Small intestine (tissue), 7 donors: Measurements from ENCODE around the gene MAML2. TPM values are rescaled to one million over a fixed set of nuclear protein-coding genes. Genes with fewer than 3 reads are reported as not detected.

Experiments
- DNase-seq, 2 donors: peaks; one replicate each; pipeline versions ENCODE4 v3.0.0 to v3.0.0-alpha.2; 2013
- FAIRE-seq: peaks from 2 replicates; lab custom pipeline; 2012; peaks lifted over from hg19 to GRCh38; lab: Jason Lieb, UNC
- H3K27ac ChIP-seq, 3 donors: one replicate each; pipeline ENCODE4 v1.5.1; 2013; ENCODE audit warnings: low read length in 2 of 3, mild to moderate bottlenecking in 2 of 3, control low read depth in 1 of 3, inconsistent platforms in 1 of 3, low read depth in 1 of 3, moderate library complexity in 1 of 3
- H3K27me3 ChIP-seq, 3 donors: one replicate each; pipeline ENCODE4 v1.6.1; 2013; ENCODE audit warnings: low read length in 3 of 3, inconsistent platforms in 1 of 3; ENCODE audit not compliant: control insufficient read depth in 3 of 3, insufficient read depth in 3 of 3
- H3K36me3 ChIP-seq, 3 donors: one replicate each; pipeline ENCODE4 v1.6.1; 2013; ENCODE audit warnings: low read length in 3 of 3, inconsistent platforms in 1 of 3, low read depth in 1 of 3, mild to moderate bottlenecking in 1 of 3, moderate library complexity in 1 of 3; ENCODE audit not compliant: control insufficient read depth in 3 of 3, insufficient read depth in 2 of 3
- H3K4me1 ChIP-seq, 3 donors: one replicate each; pipeline ENCODE4 v1.6.1; 2013; ENCODE audit warnings: low read length in 2 of 3, inconsistent platforms in 1 of 3, low read depth in 1 of 3, mild to moderate bottlenecking in 1 of 3, moderate library complexity in 1 of 3; ENCODE audit not compliant: control insufficient read depth in 3 of 3, insufficient read depth in 2 of 3
- H3K4me3 ChIP-seq, 3 donors: one replicate each; pipeline ENCODE4 v1.5.1; 2013; ENCODE audit warnings: low read length in 3 of 3, control low read depth in 1 of 3, inconsistent platforms in 1 of 3, low read depth in 1 of 3, mild to moderate bottlenecking in 1 of 3, moderate library complexity in 1 of 3
- H3K9me3 ChIP-seq, 2 donors: one replicate each; pipeline ENCODE4 v1.6.1; 2013; ENCODE audit warnings: low read depth in 1 of 2, low read length in 1 of 2; ENCODE audit not compliant: control insufficient read depth in 2 of 2, insufficient read depth in 1 of 2
- WGBS, 3 donors: extraction: QIAGEN DNeasy Blood & Tissue Kit; methylation state at CpG; one replicate each; pipeline ENCODE4 v1.1.7; 2013; 5-methylcytosine and 5-hydroxymethylcytosine counted together
- polyA plus RNA-seq, 4 donors: library from polyadenylated mRNA; stranded (reverse) in 3 of 4; unstranded in 1 of 4; fragments of 200-250 nt in 3 of 4; fragments of 120-200 nt in 1 of 4; gene quantifications; one replicate each; pipeline versions ENCODE4 v1.2.1 to v1.2.3, GENCODE V29; 2013
- donor health status: healthy with polysubstance abuse.
- donor health status: control.
- donor health status: control.
- donor health status: Bipolar disorder and iron deficiency.
- donor health status: healthy.

MAML2 gene
- polyA plus RNA-seq, 4 donors, result 0.45 to 11.6 (median 1.6) TPM

GRCh38 chr11:95944623-95945022, 398.4 kb downstream of the MAML2 start:
- Histone ChIP-seq H3K4me1 (no peaks in the 10 kb centered on the region), H3K36me3 (no peaks in the 10 kb centered on the region), H3K27me3 (no peaks in the 10 kb centered on the region), H3K27ac (no peak overlapping the region), H3K9me3 (peaks cover 0 to 32% of the 10 kb centered on the region in 2 donors), H3K4me3 (no peak overlapping the region)
- DNase-seq (no peak), FAIRE-seq (no peak)
- 89 to 91% (median 90%) methylated on average over 4 of the region's 4 CpGs for WGBS, 3 donors

- Histone ChIP-seq H3K9me3 (peaks cover 0 to 30% of the 10 kb centered on the region in 2 donors), H3K4me1 (no peaks in the 10 kb centered on the region), H3K27me3 (no peaks in the 10 kb centered on the region), H3K4me3 (no peak overlapping the region), H3K36me3 (no peaks in the 10 kb centered on the region), H3K27ac (no peak overlapping the region)
- FAIRE-seq (no peak), DNase-seq (no peak)
- WGBS, 3 donors, result 70 to 82% (median 79%) methylated on average over 1 of the region's 1 CpG
Observed at GRCh38 chr11:95943546-95943945, 399.4 kb downstream of the MAML2 start.

- Histone ChIP-seq H3K4me1 (no peaks in the 10 kb centered on the region), H3K4me3 (no peak overlapping the region), H3K9me3 (peaks cover 0 to 14% of the 10 kb centered on the region in 2 donors), H3K36me3 (peaks cover 0 to 2% (median 0%) of the 10 kb centered on the region in 3 donors), H3K27me3 (no peaks in the 10 kb centered on the region), H3K27ac (no peak overlapping the region)
- FAIRE-seq (no peak), DNase-seq (no peak)
- 82 to 95% (median 85%) methylated on average over 6 of the region's 6 CpGs for WGBS, 3 donors
Observed at GRCh38 chr11:95939091-95939490, 403.9 kb downstream of the MAML2 start.

DNA sequence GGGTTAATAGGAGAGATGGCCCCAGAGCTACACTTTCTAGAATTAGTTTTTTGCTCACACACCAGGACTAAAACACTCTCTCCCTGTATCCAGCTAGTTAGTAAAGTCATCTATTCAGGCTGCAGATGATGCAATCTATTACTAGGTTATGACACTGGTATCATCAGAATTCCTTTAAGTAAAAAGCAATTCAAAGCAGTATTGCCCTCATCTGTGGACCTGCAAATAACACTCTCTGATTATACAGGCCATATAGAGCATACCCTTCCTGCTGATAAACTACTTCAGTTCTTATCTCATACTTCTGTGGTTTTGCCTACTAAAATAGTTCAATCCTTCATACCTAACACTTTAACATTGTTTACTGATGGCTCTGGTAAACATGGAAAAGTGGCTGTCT, 405.6 kb downstream of the MAML2 start:
- FAIRE-seq, result no peak
- H3K36me3 ChIP-seq, result peaks cover 0 to 2% (median 0%) of the 10 kb centered on the region in 3 donors

GRCh38 chr11:95933594-95933993, 409.4 kb downstream of the MAML2 start:
- Histone ChIP-seq H3K27ac (no peak overlapping the region), H3K4me1 (no peaks in the 10 kb centered on the region), H3K36me3 (peaks cover 0 to 2% (median 0%) of the 10 kb centered on the region in 3 donors), H3K9me3 (peaks cover 0 to 15% of the 10 kb centered on the region in 2 donors), H3K27me3 (no peaks in the 10 kb centered on the region), H3K4me3 (no peak overlapping the region)
- no peak for FAIRE-seq
- WGBS, 3 donors, result 63 to 82% (median 74%) methylated on average over 5 of the region's 5 CpGs
- DNase-seq, result no peak

More for the DNA sequence above, 405.6 kb downstream of the MAML2 start:
- H3K27me3 ChIP-seq, result no peaks in the 10 kb centered on the region
- H3K4me1 ChIP-seq, result no peaks in the 10 kb centered on the region
- H3K9me3 ChIP-seq, result peaks cover 0 to 12% of the 10 kb centered on the region in 2 donors
- peak in 1 of 2 donors; percentile 49 for DNase-seq
- no peak overlapping the region for H3K4me3 ChIP-seq
- H3K27ac ChIP-seq, result no peak overlapping the region

- no peak for FAIRE-seq
- no peak for DNase-seq
- Histone ChIP-seq H3K4me3 (no peak overlapping the region), H3K9me3 (peaks cover 0 to 15% of the 10 kb centered on the region in 2 donors), H3K27ac (no peak overlapping the region), H3K36me3 (no peaks in the 10 kb centered on the region), H3K4me1 (no peaks in the 10 kb centered on the region), H3K27me3 (no peaks in the 10 kb centered on the region)
- WGBS, 3 donors, result 65 to 96% (median 82%) methylated on average over 1 of the region's 1 CpG
Observed at GRCh38 chr11:95931916-95932315, 411.1 kb downstream of the MAML2 start.

DNA sequence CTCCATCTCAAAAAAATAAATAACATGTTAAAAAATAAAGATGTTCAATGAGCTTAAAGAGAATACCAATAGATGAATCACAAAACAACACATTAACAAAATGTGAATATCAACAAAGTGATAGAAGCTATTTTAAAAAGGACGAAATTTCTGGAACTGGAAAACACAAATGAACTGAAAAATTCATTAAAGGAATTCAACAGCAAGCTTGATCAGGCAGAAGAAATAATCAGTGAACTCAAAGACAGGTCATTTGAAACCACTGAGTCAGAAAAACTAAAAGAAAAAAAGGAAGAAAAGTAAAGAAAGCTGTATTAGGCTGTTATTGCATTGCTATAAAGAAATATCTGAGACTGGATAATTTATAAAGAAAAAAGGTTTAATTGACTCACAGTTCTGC, 412.0 kb downstream of the MAML2 start:
- peaks cover 0 to 12% of the 10 kb centered on the region in 2 donors for H3K9me3 ChIP-seq
- FAIRE-seq, result no peak
- WGBS, 3 donors, result 50 to 87% (median 77%) methylated on average over 1 of the region's 1 CpG

DNA sequence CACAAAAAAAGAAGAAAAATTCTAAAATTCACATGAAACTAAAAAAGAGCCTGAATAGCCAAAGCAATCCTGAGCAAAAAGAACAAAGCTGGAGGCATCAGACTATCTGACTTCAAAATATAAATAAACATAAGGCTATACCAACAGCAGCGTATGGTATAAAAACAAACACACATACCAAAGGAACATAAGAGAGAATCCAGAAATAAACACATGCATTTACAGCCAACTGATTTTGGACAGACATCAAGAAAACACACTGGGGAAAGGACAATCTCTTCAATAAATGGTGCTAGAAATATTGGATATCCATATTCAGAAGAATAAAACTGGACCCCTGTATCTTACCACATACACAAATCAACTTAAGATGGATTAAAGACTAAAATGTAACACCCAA, 416.3 kb downstream of the MAML2 start:
- DNase-seq (no peak), FAIRE-seq (no peak)
- 74 to 100% (median 100%) methylated on average over 1 of the region's 1 CpG for WGBS, 3 donors
- peaks cover 0 to 4% of the 10 kb centered on the region in 2 donors for H3K9me3 ChIP-seq
- no peak overlapping the region for H3K27ac ChIP-seq
- no peaks in the 10 kb centered on the region for H3K36me3 ChIP-seq
- no peaks in the 10 kb centered on the region for H3K4me1 ChIP-seq
- no peaks in the 10 kb centered on the region for H3K27me3 ChIP-seq
- no peak overlapping the region for H3K4me3 ChIP-seq

More for the DNA sequence above, 412.0 kb downstream of the MAML2 start:
- Histone ChIP-seq H3K27me3 (no peaks in the 10 kb centered on the region), H3K36me3 (no peaks in the 10 kb centered on the region), H3K4me1 (no peaks in the 10 kb centered on the region), H3K27ac (no peak overlapping the region), H3K4me3 (no peak overlapping the region)
- no peak for DNase-seq
